Measurements from ENCODE around the gene XBP1. TPM values are rescaled to one million over a fixed set of nuclear protein-coding genes. Genes with fewer than 3 reads are reported as not detected.

XBP1 gene
- total and polyA plus RNA-seq, 10 of the 15 experiments (the other 5 are each of a cell fraction or from before 2014, with no cell fraction given): 44.5 to 313 (median 149) TPM

GRCh38 chr22:28832731-28833130, 32.4 kb upstream of the XBP1 start (continued):
- TF ChIP-seq, protein P1, sequence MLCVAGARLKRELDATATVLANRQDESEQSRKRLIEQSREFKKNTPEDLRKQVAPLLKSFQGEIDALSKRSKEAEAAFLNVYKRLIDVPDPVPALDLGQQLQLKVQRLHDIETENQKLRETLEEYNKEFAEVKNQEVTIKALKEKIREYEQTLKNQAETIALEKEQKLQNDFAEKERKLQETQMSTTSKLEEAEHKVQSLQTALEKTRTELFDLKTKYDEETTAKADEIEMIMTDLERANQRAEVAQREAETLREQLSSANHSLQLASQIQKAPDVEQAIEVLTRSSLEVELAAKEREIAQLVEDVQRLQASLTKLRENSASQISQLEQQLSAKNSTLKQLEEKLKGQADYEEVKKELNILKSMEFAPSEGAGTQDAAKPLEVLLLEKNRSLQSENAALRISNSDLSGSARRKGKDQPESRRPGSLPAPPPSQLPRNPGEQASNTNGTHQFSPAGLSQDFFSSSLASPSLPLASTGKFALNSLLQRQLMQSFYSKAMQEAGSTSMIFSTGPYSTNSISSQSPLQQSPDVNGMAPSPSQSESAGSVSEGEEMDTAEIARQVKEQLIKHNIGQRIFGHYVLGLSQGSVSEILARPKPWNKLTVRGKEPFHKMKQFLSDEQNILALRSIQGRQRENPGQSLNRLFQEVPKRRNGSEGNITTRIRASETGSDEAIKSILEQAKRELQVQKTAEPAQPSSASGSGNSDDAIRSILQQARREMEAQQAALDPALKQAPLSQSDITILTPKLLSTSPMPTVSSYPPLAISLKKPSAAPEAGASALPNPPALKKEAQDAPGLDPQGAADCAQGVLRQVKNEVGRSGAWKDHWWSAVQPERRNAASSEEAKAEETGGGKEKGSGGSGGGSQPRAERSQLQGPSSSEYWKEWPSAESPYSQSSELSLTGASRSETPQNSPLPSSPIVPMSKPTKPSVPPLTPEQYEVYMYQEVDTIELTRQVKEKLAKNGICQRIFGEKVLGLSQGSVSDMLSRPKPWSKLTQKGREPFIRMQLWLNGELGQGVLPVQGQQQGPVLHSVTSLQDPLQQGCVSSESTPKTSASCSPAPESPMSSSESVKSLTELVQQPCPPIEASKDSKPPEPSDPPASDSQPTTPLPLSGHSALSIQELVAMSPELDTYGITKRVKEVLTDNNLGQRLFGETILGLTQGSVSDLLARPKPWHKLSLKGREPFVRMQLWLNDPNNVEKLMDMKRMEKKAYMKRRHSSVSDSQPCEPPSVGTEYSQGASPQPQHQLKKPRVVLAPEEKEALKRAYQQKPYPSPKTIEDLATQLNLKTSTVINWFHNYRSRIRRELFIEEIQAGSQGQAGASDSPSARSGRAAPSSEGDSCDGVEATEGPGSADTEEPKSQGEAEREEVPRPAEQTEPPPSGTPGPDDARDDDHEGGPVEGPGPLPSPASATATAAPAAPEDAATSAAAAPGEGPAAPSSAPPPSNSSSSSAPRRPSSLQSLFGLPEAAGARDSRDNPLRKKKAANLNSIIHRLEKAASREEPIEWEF (IDR thresholded peaks at IDR 0.05; ENCODE audit: insufficient replicate concordance, low read depth, low read length): no peak

DNA sequence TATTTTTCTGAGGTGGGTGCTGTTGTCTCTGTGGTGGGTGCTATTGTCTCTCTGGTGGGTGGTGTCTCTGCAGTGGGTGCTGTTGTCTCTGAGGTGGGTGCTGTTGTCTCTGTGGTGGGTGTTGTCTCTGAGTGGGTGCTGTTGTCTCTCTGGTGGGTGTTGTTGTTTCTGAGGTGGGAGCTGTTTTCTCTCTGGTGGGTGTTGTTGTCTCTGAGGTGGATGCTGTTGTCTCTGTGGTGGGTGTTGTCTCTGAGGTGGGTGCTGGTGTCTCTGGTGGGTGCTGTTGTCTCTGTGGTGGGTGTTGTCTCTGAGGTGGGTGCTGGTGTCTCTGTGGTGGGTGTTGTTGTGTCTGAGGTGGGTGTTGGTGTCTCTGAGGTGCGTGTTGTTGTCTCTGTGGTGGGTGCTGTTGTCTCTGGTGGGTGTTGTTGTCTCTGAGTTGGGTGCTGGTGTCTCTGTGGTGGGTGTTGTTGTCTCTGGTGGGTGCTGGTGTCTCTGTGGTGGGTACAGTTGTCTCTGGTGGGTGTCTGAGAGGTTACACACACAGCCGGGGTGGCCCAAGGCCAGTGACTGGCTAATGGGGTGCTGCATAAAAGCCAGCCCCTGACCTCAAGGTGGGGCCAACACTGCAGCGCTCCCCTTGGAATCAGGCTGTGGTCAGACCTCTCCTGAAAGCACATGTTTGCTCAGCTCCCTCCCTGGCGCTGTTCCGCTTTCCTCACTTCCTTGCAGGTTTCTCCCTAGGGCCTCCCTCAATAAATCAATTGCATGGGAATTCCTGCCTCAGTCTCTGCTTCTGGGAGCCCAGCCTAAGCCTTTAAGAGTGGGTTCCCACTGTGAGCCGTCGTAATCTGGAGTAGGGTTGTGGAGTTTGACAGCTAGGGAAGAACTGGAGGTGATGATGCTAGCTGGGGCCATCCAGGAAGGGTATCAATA, 31.0 kb upstream of the XBP1 start:
- H3K79me2 ChIP-seq (ENCODE audit: control insufficient read depth, insufficient read depth, low read length): no peaks in the 10 kb centered on the region
- FAIRE-seq: no peak
- no peak overlapping the region for H3K9ac ChIP-seq (ENCODE audit: control insufficient read depth, insufficient read depth, low read length)
- BruUV-seq (replicated peaks): no TSS peak
- H3K9me3 ChIP-seq (replicated peaks; ENCODE audit: control insufficient read depth, insufficient read depth, low read length): no peaks in the 10 kb centered on the region
- ChIA-PET POLR2A (no interaction called here), SMC1A (ENCODE audit: uncharacterized antibody, unreplicated experiment) (interaction anchor here (1.8 to 8.5 kb wide), 9 partner anchors 12 to 231 kb away, joined by 4 to 137 read pairs (median 35); partner anchors contain the start of gene XBP1), CTCF (interaction anchor here (0.7 to 7.5 kb wide), 9 partner anchors 12 to 231 kb away, joined by 3 to 152 read pairs (median 24); partner anchors contain the start of gene CCDC117), RAD21 (ENCODE audit: unreplicated experiment) (interaction anchor here (0.8 to 5.6 kb wide), 4 partner anchors 42 to 322 kb away, joined by 4 to 69 read pairs (median 36); no protein-coding TSS in a partner anchor)
- no peaks in the 10 kb centered on the region; a peak in 1 of 4 replicates for H3K36me3 ChIP-seq (ENCODE audit: control insufficient read depth in 2 of 2, insufficient read depth in 2 of 2, low read length in 1 of 2)
- H3K4me2 ChIP-seq (ENCODE audit: control insufficient read depth, insufficient read depth): no peak overlapping the region
- H3K27ac ChIP-seq (ENCODE audit: control insufficient read depth, insufficient read depth): no peak overlapping the region
- no peak overlapping the region for H3K4me3 ChIP-seq
- no peaks in the 10 kb centered on the region for H4K20me1 ChIP-seq (ENCODE audit: control insufficient read depth, insufficient read depth)
- WGBS (ENCODE audit: insufficient coverage, insufficient replicate concordance, low lambda C conversion rate, missing lambda C conversion rate): 80% methylated on average over 7 of the region's 7 CpGs
- peaks cover 4% of the 10 kb centered on the region for H3K4me1 ChIP-seq (ENCODE audit: control insufficient read depth, insufficient read depth, low read length)
- no peak overlapping the region for H2AFZ ChIP-seq (ENCODE audit: control insufficient read depth, low read depth, low read length)
- no peak for TF ChIP-seq ATF7 (IDR thresholded peaks at IDR 0.05; ENCODE audit: low read depth)
- TF ChIP-seq POLR2A (IDR thresholded peaks at IDR 0.05; ENCODE audit: low read depth, low read length): no peak
- no peak for TF ChIP-seq SIN3A (IDR thresholded peaks at IDR 0.05; ENCODE audit: low read depth, low read length)
- TF ChIP-seq CEBPB (IDR thresholded peaks at IDR 0.05; ENCODE audit: borderline replicate concordance in 1 of 2, low read depth in 2 of 2, low read length in 2 of 2): no peak
- TF ChIP-seq MTA2 (IDR thresholded peaks at IDR 0.05; ENCODE audit: low read depth): no peak
- TF ChIP-seq, protein P2, sequence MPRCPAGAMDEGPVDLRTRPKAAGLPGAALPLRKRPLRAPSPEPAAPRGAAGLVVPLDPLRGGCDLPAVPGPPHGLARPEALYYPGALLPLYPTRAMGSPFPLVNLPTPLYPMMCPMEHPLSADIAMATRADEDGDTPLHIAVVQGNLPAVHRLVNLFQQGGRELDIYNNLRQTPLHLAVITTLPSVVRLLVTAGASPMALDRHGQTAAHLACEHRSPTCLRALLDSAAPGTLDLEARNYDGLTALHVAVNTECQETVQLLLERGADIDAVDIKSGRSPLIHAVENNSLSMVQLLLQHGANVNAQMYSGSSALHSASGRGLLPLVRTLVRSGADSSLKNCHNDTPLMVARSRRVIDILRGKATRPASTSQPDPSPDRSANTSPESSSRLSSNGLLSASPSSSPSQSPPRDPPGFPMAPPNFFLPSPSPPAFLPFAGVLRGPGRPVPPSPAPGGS (IDR thresholded peaks at IDR 0.05; ENCODE audit: borderline replicate concordance, insufficient read depth, low read depth, low read length, poor library complexity, severe bottlenecking): no peak
- TF ChIP-seq, protein P3, sequence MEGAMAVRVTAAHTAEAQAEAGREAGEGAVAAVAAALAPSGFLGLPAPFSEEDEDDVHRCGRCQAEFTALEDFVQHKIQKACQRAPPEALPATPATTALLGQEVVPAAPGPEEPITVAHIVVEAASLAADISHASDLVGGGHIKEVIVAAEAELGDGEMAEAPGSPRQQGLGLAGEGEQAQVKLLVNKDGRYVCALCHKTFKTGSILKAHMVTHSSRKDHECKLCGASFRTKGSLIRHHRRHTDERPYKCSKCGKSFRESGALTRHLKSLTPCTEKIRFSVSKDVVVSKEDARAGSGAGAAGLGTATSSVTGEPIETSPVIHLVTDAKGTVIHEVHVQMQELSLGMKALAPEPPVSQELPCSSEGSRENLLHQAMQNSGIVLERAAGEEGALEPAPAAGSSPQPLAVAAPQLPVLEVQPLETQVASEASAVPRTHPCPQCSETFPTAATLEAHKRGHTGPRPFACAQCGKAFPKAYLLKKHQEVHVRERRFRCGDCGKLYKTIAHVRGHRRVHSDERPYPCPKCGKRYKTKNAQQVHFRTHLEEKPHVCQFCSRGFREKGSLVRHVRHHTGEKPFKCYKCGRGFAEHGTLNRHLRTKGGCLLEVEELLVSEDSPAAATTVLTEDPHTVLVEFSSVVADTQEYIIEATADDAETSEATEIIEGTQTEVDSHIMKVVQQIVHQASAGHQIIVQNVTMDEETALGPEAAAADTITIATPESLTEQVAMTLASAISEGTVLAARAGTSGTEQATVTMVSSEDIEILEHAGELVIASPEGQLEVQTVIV (IDR thresholded peaks at IDR 0.05; ENCODE audit: borderline replicate concordance, partially characterized antibody): no peak
- in situ Hi-C loops (cut with MboI) (loop anchor here (10.0 kb wide), 1 partner anchor 787 kb away; no protein-coding TSS in a partner anchor), intact Hi-C loops (cut with micrococcal nuclease; ENCODE audit: unreplicated experiment) (no loop called here)
- DNase-seq (ENCODE audit: low read depth, low spot score): no peak
- ATAC-seq: no peak
- H3K27me3 ChIP-seq (replicated peaks in 1 of 2; ENCODE audit: control insufficient read depth in 2 of 2, insufficient read depth in 2 of 2, low read length in 1 of 2): no peaks in the 10 kb centered on the region

Data from GM12878 (cell line).